Retinal pigment epithelial cell (primary cell): Measurements from ENCODE around the gene CNMD.
"Not testable (repeated sequence)": the region's sequence is repeated elsewhere in the genome, so short reads cannot be mapped to it uniquely, and the experiment has no call there.

ENCODE experiments used
- DNase-seq: peaks from one replicate; pipeline ENCODE4 v3.0.0-alpha.2; 2010; ENCODE audit warnings: low read depth
- H3K4me3 ChIP-seq: 2 replicates; pipeline ENCODE4 v1.5.1; 2011; ENCODE audit warnings: mild to moderate bottlenecking, low read length, control low read depth, moderate library complexity
- CTCF ChIP-seq: conservative IDR thresholded peaks from 2 replicates; pipeline ENCODE4 v1.5.1; 2011; ENCODE audit warnings: low read depth, low read length, control low read depth, inconsistent platforms

The CNMD gene

GRCh38 chr13:52734075-52734623 is 5.5 kb downstream of the CNMD start:
- DNase-seq, result no peak
- no peak for TF ChIP-seq CTCF
- no peak overlapping the region for H3K4me3 ChIP-seq

- no peak for DNase-seq
- no peak overlapping the region for H3K4me3 ChIP-seq
- TF ChIP-seq CTCF, result no peak
Measured at GRCh38 chr13:52726258-52726657, 13.4 kb downstream of the CNMD start.

GRCh38 chr13:52725302-52725701 is 14.3 kb downstream of the CNMD start:
- H3K4me3 ChIP-seq, result no peak overlapping the region
- no peak for TF ChIP-seq CTCF
- DNase-seq, result no peak

GRCh38 chr13:52723181-52723580 is 16.4 kb downstream of the CNMD start:
- DNase-seq, result no peak
- H3K4me3 ChIP-seq, result no peak overlapping the region
- no peak for TF ChIP-seq CTCF

- H3K4me3 ChIP-seq, DNase-seq: not testable (repeated sequence)
Measured at GRCh38 chr13:52721356-52721755, 18.3 kb downstream of the CNMD start.

- H3K4me3 ChIP-seq, DNase-seq: not testable (repeated sequence)
Measured at GRCh38 chr13:52720904-52721303, 18.7 kb downstream of the CNMD start.

GRCh38 chr13:52713894-52714293 is 25.7 kb downstream of the CNMD start:
- no peak for TF ChIP-seq CTCF
- no peak overlapping the region for H3K4me3 ChIP-seq
- no peak for DNase-seq

- no peak for TF ChIP-seq CTCF
- no peak overlapping the region for H3K4me3 ChIP-seq
Measured at GRCh38 chr13:52712385-52712784, 27.2 kb downstream of the CNMD start.

More at GRCh38 chr13:52712385-52712784, 27.2 kb downstream of the CNMD start:
- no peak for DNase-seq
